ENCODE data around the gene INF2.

The INF2 gene

DNA sequence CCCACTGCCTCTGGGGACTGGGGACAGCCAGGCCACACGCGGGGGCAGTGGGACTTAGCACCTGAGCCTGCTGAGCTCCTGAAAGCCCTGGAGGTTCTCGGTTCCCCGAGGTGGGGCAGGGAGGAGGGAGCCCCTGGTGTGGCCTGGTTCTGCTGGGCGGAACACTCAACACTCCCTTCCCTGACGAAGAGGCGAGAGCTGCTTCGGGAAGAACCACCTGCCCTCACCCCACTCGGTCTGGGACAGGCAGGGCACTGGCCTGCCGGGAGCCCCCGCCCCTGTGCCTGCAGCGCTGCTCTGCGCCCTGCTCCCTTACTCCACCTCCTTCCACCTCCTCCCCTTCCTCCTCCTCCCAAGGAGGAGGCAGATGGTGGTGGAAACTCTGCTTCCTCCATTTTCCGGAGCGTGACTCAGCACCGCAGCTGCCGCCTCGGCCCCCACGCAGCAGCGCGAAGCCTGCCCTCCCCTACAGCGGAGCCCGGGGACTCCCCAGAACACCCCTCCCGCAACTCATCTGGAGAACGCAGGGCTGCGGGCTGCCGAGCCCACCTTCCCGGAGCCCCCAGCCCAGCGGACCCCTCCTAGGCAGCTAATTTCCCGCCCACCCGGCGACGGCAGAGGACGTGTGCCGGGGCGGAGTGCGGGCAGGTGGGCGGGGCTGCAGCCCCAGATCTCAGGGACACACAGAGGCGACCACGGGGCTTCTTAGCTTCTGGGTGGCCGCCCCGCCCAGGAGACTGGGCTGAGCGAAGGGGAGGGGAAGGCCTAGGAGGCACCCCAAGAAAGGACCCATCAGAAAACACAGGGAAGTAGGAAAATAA lies 11.7 kb upstream of the INF2 start:
- DNase-seq: no peak

DNA sequence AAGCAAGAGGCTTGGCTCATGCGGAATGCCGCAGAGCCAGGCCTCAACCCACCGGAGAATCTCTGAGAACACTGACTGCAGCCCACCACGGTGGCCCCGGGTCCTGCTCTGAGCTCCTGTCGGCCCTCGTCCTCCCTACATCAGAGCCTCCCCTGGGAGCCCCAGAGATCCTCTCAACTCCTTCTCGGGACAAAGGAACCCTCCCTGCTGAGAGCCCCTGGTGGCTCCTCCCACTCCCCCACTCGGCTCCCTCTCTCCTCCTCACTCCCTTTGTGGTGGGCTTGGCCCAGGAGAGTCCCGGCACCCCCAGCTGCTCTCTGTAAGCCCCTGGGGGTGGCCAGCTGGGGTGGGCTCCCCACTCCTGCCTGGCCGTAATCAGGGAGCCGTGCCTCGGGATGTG lies 11.1 kb upstream of the INF2 start:
- DNase-seq: no peak

DNA sequence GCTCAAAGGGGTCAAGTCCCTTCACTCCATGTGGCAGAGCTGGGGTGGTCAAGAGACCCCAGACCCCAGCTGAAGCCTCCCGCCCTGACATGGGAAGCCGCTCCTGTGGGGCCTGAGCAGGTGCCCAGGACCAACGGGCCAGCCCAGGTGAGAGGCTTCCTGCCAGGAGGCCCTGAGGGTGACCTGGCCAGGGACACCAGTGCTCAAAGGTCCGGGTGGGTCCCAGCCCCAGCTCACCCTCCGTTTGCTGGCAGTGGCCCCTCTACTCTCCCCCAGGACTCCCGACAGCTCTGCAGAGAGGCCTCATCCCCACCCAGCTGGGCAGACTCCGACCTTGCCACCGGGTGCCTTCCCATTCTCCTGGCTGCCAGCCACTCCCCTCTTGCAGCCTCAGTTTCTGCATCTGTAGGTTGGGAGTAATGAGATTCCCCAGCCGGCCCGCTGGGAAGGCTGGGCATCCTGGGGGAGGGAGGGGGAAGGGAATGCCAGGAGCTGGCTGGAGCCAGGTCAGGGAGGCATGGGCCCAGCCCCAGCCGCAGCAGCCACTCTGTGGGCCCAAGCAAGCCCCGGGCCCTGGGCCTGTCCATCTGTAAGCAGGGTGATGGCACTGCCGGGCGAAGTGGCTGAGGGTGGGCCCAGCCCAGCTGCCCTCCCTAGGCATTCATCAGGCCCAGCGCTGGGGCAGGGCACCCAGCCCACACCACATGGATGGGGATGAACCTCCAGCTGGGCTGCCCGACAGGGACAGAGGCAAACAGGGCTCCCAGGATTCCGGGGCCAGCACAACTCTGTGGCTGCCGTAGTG lies 10.3 kb upstream of the INF2 start:
- DNase-seq: no peak

DNA sequence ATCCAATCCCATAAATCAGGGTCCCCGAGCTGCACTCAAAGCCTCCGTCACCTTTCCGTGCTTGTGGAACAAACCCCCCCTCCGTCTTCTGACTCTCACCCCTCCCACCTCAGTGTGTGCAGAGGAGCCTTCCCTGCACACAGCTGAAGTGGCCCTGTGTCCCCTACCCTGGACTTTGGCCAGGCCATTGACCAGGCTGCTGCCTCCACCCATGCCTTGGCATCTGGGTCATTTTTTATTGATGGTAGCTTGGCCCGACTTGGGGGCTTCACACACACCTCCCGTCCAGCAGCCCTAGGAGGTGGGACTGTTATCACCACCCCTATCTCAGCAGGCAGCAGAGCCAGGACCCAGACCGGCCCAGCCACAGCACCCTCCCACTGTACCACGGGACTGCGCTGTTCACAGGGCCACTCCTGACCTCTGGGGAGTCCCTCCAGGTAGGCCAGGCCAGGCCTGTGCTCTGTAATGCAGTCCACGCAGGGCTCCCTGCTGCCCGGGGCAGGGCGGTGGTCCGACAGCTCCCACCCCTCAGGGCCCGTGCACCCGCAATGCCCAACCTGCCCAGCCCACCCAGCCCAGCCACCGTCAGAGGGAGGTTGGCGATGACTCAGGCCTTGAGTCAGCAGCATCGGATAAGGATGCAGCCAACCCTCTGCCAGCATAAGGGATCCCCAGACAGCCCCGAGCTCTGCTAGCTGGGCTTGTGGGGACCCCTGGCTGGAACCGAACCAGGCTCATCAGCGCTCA lies 9.2 kb upstream of the INF2 start:
- DNase-seq: no peak

DNA sequence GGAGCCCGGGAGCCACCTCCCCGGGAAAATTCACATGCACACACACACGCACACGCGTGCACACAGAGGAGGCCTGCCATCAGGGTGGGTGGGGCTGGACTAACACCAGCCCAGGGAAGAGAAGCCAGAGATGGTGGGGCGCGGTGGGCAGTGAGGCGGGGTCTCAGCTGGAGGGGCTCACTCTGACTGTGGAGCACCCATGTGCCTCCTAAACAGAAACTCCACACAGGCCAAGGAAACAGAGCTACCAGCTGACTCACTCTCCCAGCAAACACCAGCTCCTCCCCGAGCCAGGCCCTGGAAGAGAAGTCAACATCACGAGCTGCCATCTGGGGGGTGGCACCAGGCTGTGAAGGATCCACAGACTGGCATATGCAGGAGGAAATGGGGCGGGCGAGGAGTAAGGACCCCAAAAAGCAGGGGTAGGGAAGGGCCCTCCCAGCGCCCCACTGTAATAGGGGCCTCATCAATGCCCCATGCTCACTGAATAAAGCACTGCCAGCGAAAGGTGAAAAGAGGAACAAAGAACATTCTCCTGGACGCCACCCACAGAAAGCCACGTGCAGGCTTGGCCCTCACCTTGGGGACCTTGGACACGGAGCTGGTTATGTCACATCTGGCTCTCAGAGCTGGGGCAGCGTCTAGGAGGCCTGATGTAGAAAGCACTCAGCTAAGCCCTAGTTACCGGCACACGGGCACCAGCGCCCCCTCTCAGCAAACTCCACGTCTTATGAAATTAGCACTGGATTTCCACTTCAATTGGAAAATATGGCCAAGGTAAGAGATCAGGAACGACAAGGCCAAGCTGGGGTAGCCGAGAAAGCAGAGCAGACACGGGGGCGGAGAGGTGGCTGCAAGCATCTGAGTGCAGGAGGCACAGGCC lies 8.4 kb upstream of the INF2 start:
- no peak for DNase-seq

DNA sequence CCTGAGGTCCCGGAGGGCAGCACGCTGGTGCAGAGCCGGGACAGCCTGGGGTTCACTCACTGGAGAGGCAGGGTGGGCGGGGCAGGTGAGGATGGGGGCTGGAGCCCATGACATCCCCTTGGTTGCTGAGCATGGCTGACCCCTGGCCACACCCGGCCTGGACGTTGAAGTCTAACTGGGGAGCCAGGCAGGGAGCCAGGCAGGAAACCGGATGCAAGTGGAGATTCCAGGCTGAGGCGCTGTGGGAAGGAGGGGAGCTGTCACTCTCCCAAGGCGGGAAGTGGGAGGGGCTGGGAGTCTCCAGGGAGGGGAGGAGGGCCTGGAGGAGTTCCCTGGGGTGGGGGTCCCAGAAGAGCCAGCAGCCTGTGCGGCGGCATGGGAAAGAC lies 7.7 kb upstream of the INF2 start:
- no peak for DNase-seq

DNA sequence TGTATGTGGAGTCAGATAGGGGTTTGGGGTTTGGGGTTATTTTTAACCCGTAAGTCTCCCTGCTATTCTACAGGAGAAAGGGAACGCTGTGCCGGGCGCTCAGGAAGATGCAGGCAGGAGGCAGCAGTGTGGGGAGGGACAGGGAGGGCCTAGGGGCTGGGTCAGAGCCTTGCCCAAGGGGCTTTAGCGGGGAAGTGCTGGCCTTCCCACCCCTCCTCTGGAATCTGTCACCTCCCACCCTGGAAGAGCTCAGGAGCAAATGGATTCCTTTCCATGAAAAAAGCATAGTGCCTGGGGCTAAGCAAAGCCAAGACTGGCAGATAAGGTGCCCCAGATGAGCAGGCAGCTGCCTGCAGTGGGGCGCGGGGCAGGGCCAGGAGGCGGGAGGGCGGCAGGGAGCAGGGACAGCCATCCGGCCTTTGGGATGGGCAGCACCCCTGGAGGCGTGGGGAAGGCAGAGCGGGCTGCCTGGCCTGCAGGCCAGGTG lies 7.3 kb upstream of the INF2 start:
- no peak for DNase-seq

DNA sequence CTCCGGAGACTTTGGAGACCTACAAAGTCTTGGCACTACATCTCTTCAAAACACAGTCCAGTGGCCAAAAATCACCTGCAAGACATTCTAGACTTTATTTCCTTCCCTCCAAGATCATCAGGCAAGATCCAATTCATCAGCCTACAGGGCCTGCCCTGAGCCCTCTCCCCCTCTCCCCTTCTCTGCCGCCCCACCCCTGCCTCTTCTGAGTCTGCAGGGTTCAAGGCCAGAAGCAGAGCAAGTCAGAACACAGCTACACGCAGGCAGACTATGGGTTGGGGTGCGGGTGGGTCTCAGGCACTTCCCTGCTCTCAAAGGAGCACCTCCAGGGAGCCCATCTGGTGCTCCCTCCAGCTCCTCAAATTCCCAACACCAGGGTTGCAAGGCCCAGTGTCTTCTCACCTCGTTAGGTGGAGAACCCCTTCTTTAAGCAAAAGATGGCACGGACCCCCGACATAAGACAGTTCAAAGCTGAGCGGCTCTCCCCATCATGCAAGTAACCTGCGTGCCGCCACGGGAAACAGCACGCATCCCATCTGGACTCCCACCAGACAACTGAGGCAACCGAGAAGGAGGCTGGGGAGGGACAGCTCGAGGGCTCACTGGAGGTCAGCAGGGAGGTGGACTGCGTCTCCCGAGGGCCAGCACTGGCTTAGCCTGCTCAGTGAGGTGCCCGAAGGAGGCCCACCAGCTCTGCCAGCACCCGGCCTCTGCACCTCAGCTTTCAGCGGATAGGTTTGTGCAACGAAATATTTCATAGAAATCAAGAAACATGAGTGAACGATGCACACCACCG lies 5.6 kb upstream of the INF2 start:
- no peak for DNase-seq

DNA sequence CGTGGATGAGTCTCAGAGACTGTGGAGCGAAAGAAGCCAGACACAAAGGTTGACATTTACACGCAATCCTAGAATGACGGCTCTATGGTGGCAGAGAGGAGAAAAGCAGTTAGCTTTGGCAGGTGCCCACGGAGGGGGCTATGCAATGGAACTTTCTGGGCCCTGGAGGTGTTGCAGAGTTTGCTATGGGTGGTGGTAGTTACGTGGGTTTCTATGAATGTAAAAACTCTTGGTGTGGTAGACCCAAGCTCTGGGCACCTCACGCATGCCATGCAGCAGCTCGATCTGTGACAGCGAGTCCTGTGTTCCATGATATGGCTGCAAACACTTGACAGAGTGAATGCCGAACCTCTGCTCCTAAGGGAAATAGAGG lies 5.0 kb upstream of the INF2 start:
- DNase-seq: no peak

DNA sequence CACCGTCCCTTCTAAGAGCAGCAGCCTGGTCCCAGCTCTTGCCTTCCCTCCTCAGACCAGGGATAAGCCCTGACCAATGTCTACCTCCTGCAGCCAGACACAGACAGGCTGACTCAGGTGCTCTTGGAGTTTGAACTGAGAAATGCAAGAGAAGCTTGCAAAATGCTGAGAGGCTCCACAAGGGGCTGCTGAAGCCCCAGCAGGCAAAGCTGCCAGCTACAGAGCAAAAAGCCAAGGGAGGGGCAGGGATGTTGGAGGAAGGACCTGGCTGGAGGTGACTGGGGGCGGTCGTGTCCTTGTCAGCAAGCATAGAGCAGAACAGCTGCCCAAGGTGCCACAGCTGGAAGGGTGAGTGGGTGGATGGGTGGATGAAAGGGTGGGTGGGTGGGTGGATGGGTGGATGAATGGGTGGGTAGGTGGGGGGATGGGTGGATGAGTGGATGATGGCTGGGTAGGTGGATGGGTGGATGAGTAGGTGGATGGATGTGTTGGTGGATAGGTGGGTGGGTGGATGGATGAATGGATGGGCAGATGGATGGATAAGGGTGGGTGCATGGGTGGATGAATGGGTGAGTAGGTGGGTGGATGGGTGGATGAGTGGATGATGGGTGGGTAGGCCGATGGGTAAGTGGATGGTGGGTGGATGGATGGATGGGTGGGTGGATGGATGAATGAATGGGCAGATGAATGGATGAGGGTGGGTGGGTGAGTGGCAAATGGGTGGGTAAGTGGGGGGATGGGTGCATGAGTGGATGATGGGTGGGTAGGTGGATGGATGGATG lies 4.0 kb upstream of the INF2 start:
- DNase-seq: no peak

DNA sequence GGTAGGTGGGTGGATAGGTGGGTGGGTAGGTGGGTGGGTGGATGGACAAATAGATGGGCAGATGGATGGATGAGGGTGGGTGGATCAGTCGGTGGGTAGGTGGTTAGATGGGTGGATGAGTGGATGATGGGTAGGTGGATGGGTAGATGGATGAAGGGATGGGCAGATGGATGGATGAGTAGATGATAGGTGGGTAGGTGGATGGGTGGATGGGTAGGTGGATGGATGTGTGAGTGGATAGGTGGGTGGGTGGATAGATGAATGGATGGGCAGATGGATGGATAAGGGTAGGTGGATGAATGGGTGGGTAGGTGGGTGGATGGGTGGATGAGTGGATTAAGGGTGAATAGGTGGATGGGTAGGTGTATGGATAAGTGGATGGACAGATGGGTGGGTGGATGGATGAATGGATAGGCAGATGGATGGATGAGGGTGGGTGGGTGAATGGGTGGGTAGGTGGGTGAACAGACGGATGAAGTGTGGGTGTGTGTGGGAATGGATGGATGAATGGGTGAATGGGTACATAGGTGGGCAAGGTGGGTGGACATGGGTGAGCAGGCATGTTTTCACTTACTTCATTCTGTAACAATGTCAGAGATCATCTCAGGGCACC lies 3.3 kb upstream of the INF2 start:
- no peak for DNase-seq

DNA sequence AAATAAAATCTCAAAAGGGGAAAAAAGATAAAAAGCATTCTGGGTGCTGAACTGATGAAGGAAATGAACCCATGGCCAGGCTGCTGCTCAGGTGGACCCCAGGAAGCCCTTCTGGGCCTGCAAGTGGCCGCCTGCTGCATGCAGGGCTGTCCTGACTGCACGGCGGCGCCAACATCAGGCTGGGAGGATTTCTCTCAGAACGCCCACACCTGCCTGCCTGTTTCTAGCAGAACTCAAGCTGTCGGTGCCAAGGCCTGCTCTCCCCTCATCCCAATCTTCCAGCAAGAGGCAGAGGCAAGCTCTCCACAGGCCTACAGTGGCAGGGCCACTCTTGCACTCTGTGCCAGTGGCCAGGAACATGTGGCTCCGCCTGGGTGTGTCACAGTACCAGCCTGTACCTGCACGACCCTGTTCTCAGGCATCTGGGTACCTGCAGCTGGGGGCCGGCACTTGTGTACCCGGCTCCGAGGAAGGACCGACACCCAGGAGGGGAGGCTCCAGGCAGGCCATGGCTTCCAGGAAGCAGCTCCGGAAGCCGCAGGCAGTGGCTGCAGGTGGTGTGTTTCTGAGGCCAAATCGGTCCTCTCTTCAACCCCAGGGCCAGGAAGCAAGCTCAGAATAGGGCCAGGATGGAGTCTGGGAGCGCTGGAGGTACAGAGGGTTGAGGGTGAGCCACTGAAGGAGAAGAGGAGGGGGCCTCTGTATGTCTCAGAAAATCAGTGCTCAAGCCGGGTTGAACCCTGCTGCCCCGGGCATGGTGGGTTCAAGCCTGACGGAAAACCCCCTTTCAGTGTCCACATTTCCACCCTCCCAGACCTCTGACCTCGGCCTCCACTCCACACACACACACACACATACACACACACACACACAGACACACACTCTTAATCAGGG lies 2.5 kb upstream of the INF2 start:
- no peak for DNase-seq

DNA sequence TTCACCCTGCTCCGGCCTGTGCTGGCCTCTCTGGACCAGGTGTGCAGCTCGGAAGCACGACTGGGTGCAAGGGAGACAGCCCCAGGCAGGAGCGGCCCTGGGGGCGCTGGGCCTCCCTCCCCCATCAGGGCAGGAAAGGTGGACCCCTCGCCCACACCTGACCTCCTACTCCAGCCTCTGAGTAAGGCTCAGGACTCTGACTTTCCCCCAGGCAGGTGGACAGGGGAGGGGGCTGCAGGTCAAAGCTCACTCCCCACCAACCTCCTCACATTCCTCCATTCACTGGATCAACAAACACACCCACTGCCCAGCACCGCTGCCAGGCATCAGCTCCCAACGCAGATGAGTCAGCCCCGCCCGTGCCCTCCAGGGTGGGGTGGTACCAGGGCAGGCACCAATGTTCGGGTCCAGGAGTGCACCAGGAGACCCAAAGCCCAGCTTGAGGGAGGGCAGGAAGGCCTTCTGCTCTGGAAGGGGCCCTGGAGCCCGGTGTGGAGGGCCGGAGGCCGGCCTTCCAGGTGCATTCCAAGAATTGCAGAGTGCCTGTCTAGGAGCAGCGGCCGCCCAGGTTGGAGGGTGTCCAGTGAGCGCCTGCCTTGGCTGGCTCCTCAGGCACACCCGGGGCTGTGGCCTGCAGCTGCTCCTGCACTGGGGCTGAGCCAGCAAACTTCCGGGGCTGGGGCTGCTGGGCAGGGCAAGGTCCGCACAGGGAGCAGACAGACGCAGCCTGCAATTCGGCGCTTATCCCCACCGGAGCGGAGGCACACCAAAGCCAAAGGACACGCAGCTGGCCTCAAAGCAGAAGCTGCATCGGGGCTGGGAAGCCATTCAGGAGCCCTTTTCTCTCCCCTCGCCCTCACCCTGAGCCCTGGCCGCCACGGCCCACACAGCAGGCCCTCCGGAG lies 1.6 kb upstream of the INF2 start:
- no peak for DNase-seq

DNA sequence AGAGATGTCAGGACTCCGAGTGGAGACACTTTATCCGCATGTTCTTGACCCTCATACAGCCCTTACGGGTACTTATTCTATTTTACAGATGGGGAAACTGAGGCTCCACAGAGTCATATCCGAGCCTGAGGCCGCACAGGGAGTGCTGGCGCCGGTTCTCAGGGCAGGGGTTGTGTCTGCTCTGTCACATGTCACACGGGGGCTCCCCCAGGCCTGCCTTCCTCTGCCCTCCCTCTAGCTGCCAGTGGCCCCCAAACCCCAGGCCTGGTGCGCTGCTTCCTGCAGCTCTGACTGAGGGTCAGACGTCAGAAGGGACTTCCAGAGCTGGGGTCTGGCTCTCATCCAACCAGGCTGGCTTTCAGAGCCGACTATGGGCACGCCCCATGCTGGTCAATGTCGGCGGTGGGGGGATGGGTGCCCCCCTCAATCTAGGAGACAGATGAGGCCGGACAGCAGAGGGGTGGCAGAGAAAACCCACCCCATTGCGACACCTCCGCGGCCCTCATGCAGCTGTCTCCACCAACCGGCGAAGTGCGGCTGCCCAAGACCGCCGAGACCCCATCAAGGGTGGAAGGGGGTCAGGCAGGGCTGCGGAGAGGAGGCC lies 811 bp upstream of the INF2 start:
- no peak for DNase-seq

DNA sequence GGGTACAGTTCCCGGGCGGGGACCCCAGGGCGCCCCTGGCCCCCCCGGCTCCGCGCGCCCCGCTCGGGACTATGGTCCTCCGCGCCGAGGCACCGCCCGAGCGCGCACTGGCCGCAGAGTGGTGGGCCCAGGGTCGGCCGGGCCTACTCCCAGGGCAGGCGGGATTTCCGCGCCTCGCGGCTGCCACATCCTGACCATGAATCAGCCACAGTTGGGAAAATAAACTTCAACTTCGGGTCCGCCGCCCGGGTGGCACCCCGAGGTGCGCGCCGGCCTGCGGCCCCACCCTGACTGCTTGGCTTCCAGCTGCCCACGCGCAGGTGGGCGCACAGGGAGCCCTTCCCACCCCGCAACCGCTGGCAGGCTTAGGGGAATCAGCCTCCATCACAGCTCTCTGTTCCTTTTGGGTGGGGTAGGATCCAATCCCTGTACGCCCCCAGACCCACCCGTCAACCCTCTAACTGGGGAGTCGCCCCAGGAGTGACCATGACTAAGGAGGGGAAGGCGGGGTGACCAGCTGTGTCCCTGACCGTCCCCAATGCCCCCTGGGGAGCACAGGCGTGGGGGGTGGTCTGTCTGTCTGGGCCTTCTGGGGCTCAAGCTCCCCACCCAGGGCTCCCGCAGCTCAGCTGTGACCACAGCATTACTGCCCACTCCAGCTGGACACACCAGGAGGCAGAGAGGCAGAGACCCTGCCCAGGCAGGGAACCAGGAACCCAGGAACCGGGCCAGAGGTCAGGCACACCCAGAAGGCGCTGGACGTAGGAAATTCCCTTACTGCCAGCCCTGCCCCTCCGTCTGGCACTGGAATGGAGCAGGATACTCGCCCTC lies 678 bp downstream of the INF2 start:
- no peak for DNase-seq

DNA sequence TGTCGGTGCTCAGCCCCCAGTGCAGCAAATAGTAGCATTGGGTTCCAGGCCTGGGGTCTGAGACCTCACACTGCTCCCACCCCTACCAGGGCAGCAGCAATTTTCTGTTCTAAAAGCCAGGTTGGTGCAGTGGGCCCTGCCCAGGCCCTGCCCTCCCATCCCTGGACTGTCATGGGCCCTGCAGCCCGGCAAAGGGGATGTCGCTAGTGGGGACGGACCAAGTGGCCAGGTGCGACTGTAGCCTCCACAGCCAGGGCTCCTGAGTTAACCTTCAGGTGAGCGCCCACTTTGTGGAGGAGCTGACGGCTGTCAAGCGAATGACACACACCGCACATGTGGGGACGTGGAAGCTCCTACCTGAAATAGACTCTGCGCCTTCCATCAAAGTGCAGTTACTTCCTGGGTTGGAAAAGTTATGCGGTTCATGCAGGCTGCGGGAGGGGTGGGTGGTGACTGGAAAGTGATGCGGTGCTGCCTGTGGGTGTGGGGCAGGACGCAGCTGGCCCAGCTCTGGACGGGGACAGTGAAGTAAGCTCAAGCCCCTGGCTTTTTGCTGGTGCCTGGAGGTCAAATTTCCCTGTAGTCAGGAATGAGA lies 1.5 kb downstream of the INF2 start:
- no peak for DNase-seq

Measured in NK-92 treated with Interleukin-12 subunit alpha and Interleukin-12 subunit beta, amount 100 ng/mL, for 24 hours (cell line).